Measurements from ENCODE around the gene UCP2. TPM values are rescaled to one million over a fixed set of nuclear protein-coding genes. Genes with fewer than 3 reads are reported as not detected.

UCP2 gene
- total and polyA plus RNA-seq, 2 donors: 31.4 to 119 TPM

- Histone ChIP-seq H3K9me3 (ENCODE audit: control insufficient read depth in 2 of 2, insufficient read depth in 1 of 2, low read length in 1 of 2) (no peaks in the 10 kb centered on the region), H3K4me1 (ENCODE audit: control insufficient read depth in 2 of 2, insufficient read depth in 2 of 2, low read length in 2 of 2) (no peaks in the 10 kb centered on the region), H3K36me3 (ENCODE audit: control insufficient read depth in 2 of 2, insufficient read depth in 2 of 2, low read length in 1 of 2) (peaks cover 22 to 33% of the 10 kb centered on the region in 2 donors), H3K4me3 (ENCODE audit: low read length in 2 of 2) (no peak overlapping the region), H3K27me3 (ENCODE audit: control insufficient read depth in 2 of 2, insufficient read depth in 1 of 2, low read length in 1 of 2) (no peaks in the 10 kb centered on the region), H3K27ac (ENCODE audit: low read depth in 1 of 2, low read length in 1 of 2) (no peak overlapping the region)
- peak; percentile 2 to 70 (median 36) for DNase-seq (ENCODE audit: low read depth in 6 of 9, low spot score in 9 of 9)
- WGBS: 79% methylated on average over 7 of the region's 7 CpGs
Observed at GRCh38 chr11:73931039-73931645, 51.5 kb downstream of the UCP2 start.

GRCh38 chr11:73929388-73929787 lies 53.3 kb downstream of the UCP2 start:
- DNase-seq (ENCODE audit: low read depth in 6 of 9, low spot score in 9 of 9): no peak
- H3K27me3 ChIP-seq (ENCODE audit: control insufficient read depth in 2 of 2, insufficient read depth in 1 of 2, low read length in 1 of 2): no peaks in the 10 kb centered on the region
- H3K4me3 ChIP-seq (ENCODE audit: low read length in 2 of 2): no peak overlapping the region
- 98% methylated on average over 2 of the region's 2 CpGs for WGBS
- H3K9me3 ChIP-seq (ENCODE audit: control insufficient read depth in 2 of 2, insufficient read depth in 1 of 2, low read length in 1 of 2): no peaks in the 10 kb centered on the region
- peaks cover 30 to 33% of the 10 kb centered on the region in 2 donors for H3K36me3 ChIP-seq (ENCODE audit: control insufficient read depth in 2 of 2, insufficient read depth in 2 of 2, low read length in 1 of 2)
- H3K4me1 ChIP-seq (ENCODE audit: control insufficient read depth in 2 of 2, insufficient read depth in 2 of 2, low read length in 2 of 2): no peaks in the 10 kb centered on the region
- H3K27ac ChIP-seq (ENCODE audit: low read depth in 1 of 2, low read length in 1 of 2): no peak overlapping the region

Other genes starting within 250 kb of the UCP2 start
- 48.9 TPM for gene RAB6A, start 221.8 kb downstream of the UCP2 start, total RNA-seq
- gene RAB6A, start 221.8 kb downstream of the UCP2 start, polyA plus RNA-seq: 64.4 TPM
- gene MRPL48, start 195.0 kb downstream of the UCP2 start, total RNA-seq: 66.6 TPM
- 43.7 TPM for gene MRPL48, start 195.0 kb downstream of the UCP2 start, polyA plus RNA-seq
- 58.3 TPM for gene COA4, start 106.0 kb downstream of the UCP2 start, total RNA-seq
- 60.5 TPM for gene COA4, start 106.0 kb downstream of the UCP2 start, polyA plus RNA-seq
- gene PAAF1, start 105.8 kb downstream of the UCP2 start, total RNA-seq: 9.5 TPM
- 24.7 TPM for gene PAAF1, start 105.8 kb downstream of the UCP2 start, polyA plus RNA-seq
- gene DNAJB13, start 31.8 kb downstream of the UCP2 start, total RNA-seq: 0.24 TPM
- 0.30 TPM for gene DNAJB13, start 31.8 kb downstream of the UCP2 start, polyA plus RNA-seq
- gene UCP3, start 26.2 kb upstream of the UCP2 start, total RNA-seq: 0.90 TPM
- 2.1 TPM for gene UCP3, start 26.2 kb upstream of the UCP2 start, polyA plus RNA-seq
- gene C2CD3, start 188.2 kb upstream of the UCP2 start, total RNA-seq: 13.6 TPM
- gene C2CD3, start 188.2 kb upstream of the UCP2 start, polyA plus RNA-seq: 12.2 TPM
- 19.7 TPM for gene PPME1, start 188.4 kb upstream of the UCP2 start, total RNA-seq
- 19.8 TPM for gene PPME1, start 188.4 kb upstream of the UCP2 start, polyA plus RNA-seq

All from thymus (tissue), 11 donors.